ENCODE data around the gene ZMYM4. TPM values are rescaled to one million over a fixed set of nuclear protein-coding genes. Genes with fewer than 3 reads are reported as not detected.
A peak's percentile ranks its signal among the peaks of the same experiment; 100 is the strongest.

Gene ZMYM4
- total RNA-seq, 1 experiment from 2014 or later: 66.0 TPM

DNA sequence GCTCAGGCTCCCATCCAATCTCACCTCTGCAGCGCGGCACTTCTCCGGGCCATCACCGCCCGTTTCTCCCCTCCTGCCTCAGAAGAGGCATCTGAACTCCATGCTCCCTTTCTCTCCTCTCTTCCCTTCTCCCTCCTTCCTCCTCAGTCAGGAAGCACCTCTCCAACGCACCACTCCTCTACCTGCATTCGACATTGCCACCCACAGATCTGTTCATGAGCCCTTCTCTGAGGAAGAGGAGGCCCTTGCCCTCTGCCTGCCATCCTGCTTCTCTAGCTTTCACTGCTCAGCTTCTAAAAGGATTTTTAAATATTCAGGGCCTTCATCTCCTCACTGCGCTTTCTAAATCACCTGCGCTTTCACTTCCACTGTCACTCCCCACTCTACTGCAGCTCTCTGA lies 168.7 kb downstream of the ZMYM4 start:
- no CpG with 5 or more reads among the region's 9 CpGs for WGBS (ENCODE audit: extremely low coverage, insufficient read length, low lambda C conversion rate)
- H3K79me1 ChIP-seq (ENCODE audit: insufficient read depth, low read depth, low read length, poor library complexity, severe bottlenecking): no peaks in the 10 kb centered on the region
- no peak overlapping the region for H3T11ph ChIP-seq (ENCODE audit: low read length)
- Mint-ChIP-seq H3K4me3 (no peak overlapping the region), H3K27ac (peak overlapping the region in 2 of 3 experiments; percentile 14 to 62; a peak in 4 of 7 replicates), H3K9me3 (no peaks in the 10 kb centered on the region), H3K4me1 (no peaks in the 10 kb centered on the region), H3K36me3 (ENCODE audit: insufficient read depth in 1 of 3, low read depth in 3 of 3) (peaks cover 45 to 85% (median 81%) of the 10 kb centered on the region in 3 experiments; a peak in 6 of 7 replicates), H3K27me3 (ENCODE audit: low read depth) (no peaks in the 10 kb centered on the region)
- H3K9ac ChIP-seq (ENCODE audit: extremely low read depth, insufficient read length, low read length): no peak overlapping the region
- no peak overlapping the region for H3K4ac ChIP-seq (ENCODE audit: low read depth, low read length)
- no peaks in the 10 kb centered on the region for H3K9me3 ChIP-seq (ENCODE audit: control insufficient read depth, low read depth, low read length)
- no peak overlapping the region for H3K23ac ChIP-seq (ENCODE audit: insufficient read length, low read depth, low read length)
- H4K8ac ChIP-seq (replicated peaks; ENCODE audit: insufficient read length, low read depth, low read length): no peak overlapping the region
- no peak overlapping the region for H4K5ac ChIP-seq (ENCODE audit: insufficient read length, low read depth, low read length)
- no peaks in the 10 kb centered on the region for H3K23me2 ChIP-seq (ENCODE audit: insufficient read length, low read depth, low read length, poor library complexity, severe bottlenecking)
- H2BK20ac ChIP-seq (ENCODE audit: low read depth, low read length, poor library complexity, severe bottlenecking): no peak overlapping the region
- H3K14ac ChIP-seq (ENCODE audit: insufficient read depth, low read length): no peak overlapping the region
- no peaks in the 10 kb centered on the region for H3K27me3 ChIP-seq (ENCODE audit: insufficient read depth, low read length)
- no peak overlapping the region for H2BK5ac ChIP-seq (ENCODE audit: insufficient read length, low read length)
- H3K27ac ChIP-seq (ENCODE audit: insufficient read length, low read depth, low read length): no peak overlapping the region
- no peaks in the 10 kb centered on the region for H4K20me1 ChIP-seq (ENCODE audit: control insufficient read depth, insufficient read depth, insufficient read length)
- no peak overlapping the region for H2BK15ac ChIP-seq (ENCODE audit: low read depth, low read length)
- H3K79me2 ChIP-seq (ENCODE audit: insufficient read depth, low read length): no peaks in the 10 kb centered on the region
- H3K18ac ChIP-seq (ENCODE audit: insufficient read length, low read depth, low read length): no peak overlapping the region
- H2BK12ac ChIP-seq (ENCODE audit: insufficient read length, low read depth, low read length): no peak overlapping the region
- H4K91ac ChIP-seq (ENCODE audit: insufficient read length, low read depth, low read length): no peak overlapping the region
- no peak overlapping the region for H3K56ac ChIP-seq (ENCODE audit: insufficient read length, low read depth, low read length)
- H3K4me1 ChIP-seq (ENCODE audit: insufficient read depth, low read length): no peaks in the 10 kb centered on the region
- H2AFZ ChIP-seq (ENCODE audit: low read length): no peak overlapping the region
- no peak overlapping the region for H3K4me2 ChIP-seq (ENCODE audit: insufficient read depth, insufficient read length, low read length)
- no peak overlapping the region for H2AK5ac ChIP-seq (ENCODE audit: insufficient read length, low read length)
- no peak overlapping the region for H2BK120ac ChIP-seq (ENCODE audit: low read depth, low read length, poor library complexity, severe bottlenecking)
- TF ChIP-seq, protein P1, sequence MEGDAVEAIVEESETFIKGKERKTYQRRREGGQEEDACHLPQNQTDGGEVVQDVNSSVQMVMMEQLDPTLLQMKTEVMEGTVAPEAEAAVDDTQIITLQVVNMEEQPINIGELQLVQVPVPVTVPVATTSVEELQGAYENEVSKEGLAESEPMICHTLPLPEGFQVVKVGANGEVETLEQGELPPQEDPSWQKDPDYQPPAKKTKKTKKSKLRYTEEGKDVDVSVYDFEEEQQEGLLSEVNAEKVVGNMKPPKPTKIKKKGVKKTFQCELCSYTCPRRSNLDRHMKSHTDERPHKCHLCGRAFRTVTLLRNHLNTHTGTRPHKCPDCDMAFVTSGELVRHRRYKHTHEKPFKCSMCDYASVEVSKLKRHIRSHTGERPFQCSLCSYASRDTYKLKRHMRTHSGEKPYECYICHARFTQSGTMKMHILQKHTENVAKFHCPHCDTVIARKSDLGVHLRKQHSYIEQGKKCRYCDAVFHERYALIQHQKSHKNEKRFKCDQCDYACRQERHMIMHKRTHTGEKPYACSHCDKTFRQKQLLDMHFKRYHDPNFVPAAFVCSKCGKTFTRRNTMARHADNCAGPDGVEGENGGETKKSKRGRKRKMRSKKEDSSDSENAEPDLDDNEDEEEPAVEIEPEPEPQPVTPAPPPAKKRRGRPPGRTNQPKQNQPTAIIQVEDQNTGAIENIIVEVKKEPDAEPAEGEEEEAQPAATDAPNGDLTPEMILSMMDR (conservative IDR thresholded peaks at IDR 0.05): no peak
- no peak for DNase-seq

All from H9 (cell line).